ENCODE results near the gene POLR3F.
A peak's percentile ranks its signal among the peaks of the same experiment; 100 is the strongest.

The POLR3F gene

DNA sequence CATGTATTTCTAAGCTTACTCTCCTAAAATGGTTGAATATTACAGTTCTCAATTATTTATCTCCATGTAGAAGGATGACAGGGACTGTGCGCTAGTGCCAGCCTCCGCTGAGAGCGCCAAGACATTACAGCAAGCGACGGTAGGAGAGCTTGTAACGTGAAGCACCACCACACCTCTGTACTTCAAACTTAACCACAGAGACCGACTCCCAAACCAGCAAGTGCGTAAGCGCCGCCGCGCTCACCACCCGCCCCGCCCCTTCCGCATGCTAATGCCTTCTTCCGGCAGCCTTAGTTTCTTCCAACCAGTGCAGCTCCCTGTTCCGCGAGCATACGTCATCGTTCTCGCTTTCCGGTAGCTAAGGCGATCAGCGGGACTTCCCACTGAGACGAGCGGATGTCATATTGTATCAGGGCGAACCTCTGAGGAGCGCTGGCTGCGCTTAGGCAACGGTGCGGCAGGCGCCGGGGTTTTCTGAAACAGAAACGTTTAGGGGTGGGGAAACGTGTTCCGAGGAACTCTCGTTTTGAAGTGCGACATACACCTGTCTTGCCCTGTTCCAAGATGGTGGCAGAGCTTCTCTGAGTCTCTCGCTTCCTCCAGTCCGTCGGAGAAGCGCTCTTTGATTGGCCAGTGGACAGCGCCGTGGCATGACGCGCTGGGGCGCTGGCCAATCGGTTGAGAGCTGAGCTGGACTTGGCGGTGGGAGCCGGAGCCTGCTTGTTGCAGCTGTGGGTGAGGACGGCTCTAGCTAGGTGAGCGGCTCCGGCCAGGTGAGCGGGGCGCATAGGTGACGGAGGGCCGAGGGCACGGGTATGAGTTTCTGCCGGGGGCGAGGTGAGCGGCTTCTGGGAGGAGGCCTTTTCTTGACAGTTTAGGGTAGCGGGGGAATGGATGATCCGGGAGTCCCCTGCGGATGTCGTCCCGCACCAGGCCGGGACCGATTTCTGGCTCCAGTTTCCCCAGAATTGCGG lies 40.3 kb downstream of the POLR3F start, which contains the start of gene SEC23B (continued):
- TF ChIP-seq KLF17 (tag by site-specific recombination; IDR thresholded peaks at IDR 0.05) (peak; percentile 66; the same call in 1 of the 2 replicates), ZNF121 (tag by site-specific recombination; IDR thresholded peaks at IDR 0.05) (no peak), KLF1 (tag by site-specific recombination; IDR thresholded peaks at IDR 0.05) (peak; percentile 41; the same call in 1 of the 2 replicates), ZNF37A (tag by site-specific recombination; IDR thresholded peaks at IDR 0.05) (no peak), ZNF600 (tag by site-specific recombination; IDR thresholded peaks at IDR 0.05) (peak; percentile 96), ZBTB8A (tag by site-specific recombination; IDR thresholded peaks at IDR 0.05) (peak; percentile 27; the same call in 1 of the 2 replicates), ZNF175 (tag by site-specific recombination; IDR thresholded peaks at IDR 0.05) (no peak), ZNF146 (tag by site-specific recombination; IDR thresholded peaks at IDR 0.05) (no peak; the same call in 1 of the 2 replicates), ZNF394 (tag by site-specific recombination; IDR thresholded peaks at IDR 0.05; ENCODE audit: borderline replicate concordance) (peak; percentile 87; the same call in 1 of the 2 replicates), SETDB1 (IDR thresholded peaks at IDR 0.05; ENCODE audit: insufficient read length, low read length) (no peak), ZFP3 (tag by site-specific recombination; IDR thresholded peaks at IDR 0.05; ENCODE audit: low read depth) (no peak), ZNF404 (tag by site-specific recombination; IDR thresholded peaks at IDR 0.05) (no peak), ZNF221 (tag by site-specific recombination; IDR thresholded peaks at IDR 0.05; ENCODE audit: borderline replicate concordance) (no peak), ZFP69B (tag by site-specific recombination; IDR thresholded peaks at IDR 0.05) (no peak; the same call in 1 of the 2 replicates), ZNF585B (tag by site-specific recombination; IDR thresholded peaks at IDR 0.05) (no peak), ZNF292 (tag by site-specific recombination; IDR thresholded peaks at IDR 0.05; ENCODE audit: borderline replicate concordance, low read depth) (no peak), PRDM1 (tag by site-specific recombination; IDR thresholded peaks at IDR 0.05) (no peak), ZBTB21 (tag by site-specific recombination; IDR thresholded peaks at IDR 0.05) (peak; percentile 97), ZNF776 (tag by site-specific recombination; IDR thresholded peaks at IDR 0.05; ENCODE audit: borderline replicate concordance) (no peak), ZNF555 (tag by site-specific recombination; conservative IDR thresholded peaks at IDR 0.05) (no peak), ZNF792 (tag by site-specific recombination; IDR thresholded peaks at IDR 0.05) (no peak), ZNF843 (tag by site-specific recombination; IDR thresholded peaks at IDR 0.05) (peak; percentile 55), ZNF596 (tag by site-specific recombination; IDR thresholded peaks at IDR 0.05) (no peak), ZNF426 (tag by site-specific recombination; IDR thresholded peaks at IDR 0.05) (no peak), ZIC2 (tag by site-specific recombination; IDR thresholded peaks at IDR 0.05) (peak; percentile 74), HIC1 (tag by site-specific recombination; IDR thresholded peaks at IDR 0.05) (no peak), ZNF48 (tag by site-specific recombination; IDR thresholded peaks at IDR 0.05) (no peak), ZNF174 (tag by site-specific recombination; IDR thresholded peaks at IDR 0.05) (no peak), SP2 (tag by site-specific recombination; IDR thresholded peaks at IDR 0.05) (peak; percentile 96), ZFP37 (tag by site-specific recombination; IDR thresholded peaks at IDR 0.05) (no peak), ZNF529 (tag by site-specific recombination; IDR thresholded peaks at IDR 0.05; ENCODE audit: insufficient replicate concordance) (no peak), ZNF571 (tag by site-specific recombination; IDR thresholded peaks at IDR 0.05) (no peak), ZNF837 (tag by site-specific recombination; IDR thresholded peaks at IDR 0.05) (no peak), ZNF248 (tag by site-specific recombination; IDR thresholded peaks at IDR 0.05) (no peak), ZNF214 (tag by site-specific recombination; IDR thresholded peaks at IDR 0.05; ENCODE audit: borderline replicate concordance) (no peak)
- TF ChIP-seq, protein P1, sequence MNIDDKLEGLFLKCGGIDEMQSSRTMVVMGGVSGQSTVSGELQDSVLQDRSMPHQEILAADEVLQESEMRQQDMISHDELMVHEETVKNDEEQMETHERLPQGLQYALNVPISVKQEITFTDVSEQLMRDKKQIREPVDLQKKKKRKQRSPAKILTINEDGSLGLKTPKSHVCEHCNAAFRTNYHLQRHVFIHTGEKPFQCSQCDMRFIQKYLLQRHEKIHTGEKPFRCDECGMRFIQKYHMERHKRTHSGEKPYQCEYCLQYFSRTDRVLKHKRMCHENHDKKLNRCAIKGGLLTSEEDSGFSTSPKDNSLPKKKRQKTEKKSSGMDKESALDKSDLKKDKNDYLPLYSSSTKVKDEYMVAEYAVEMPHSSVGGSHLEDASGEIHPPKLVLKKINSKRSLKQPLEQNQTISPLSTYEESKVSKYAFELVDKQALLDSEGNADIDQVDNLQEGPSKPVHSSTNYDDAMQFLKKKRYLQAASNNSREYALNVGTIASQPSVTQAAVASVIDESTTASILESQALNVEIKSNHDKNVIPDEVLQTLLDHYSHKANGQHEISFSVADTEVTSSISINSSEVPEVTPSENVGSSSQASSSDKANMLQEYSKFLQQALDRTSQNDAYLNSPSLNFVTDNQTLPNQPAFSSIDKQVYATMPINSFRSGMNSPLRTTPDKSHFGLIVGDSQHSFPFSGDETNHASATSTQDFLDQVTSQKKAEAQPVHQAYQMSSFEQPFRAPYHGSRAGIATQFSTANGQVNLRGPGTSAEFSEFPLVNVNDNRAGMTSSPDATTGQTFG (tag by site-specific recombination; IDR thresholded peaks at IDR 0.05; ENCODE audit: borderline replicate concordance), result no peak
